Measurements from ENCODE around the gene FARP1. TPM values are rescaled to one million over a fixed set of nuclear protein-coding genes. Genes with fewer than 3 reads are reported as not detected.

Gene FARP1
- total RNA-seq, 1 experiment from 2014 or later = 96.6 TPM

GRCh38 chr13:98349731-98350305, 206.9 kb downstream of the FARP1 start:
- TF ChIP-seq MYBL2 (CRISPR knock-in tag; IDR thresholded peaks at IDR 0.05) (no peak), E2F4 (CRISPR knock-in tag; IDR thresholded peaks at IDR 0.05; ENCODE audit: borderline replicate concordance, low read depth) (no peak), ZNF317 (CRISPR knock-in tag; IDR thresholded peaks at IDR 0.05; ENCODE audit: borderline replicate concordance, low read depth) (no peak), IRF1 (CRISPR knock-in tag; IDR thresholded peaks at IDR 0.05) (no peak), ZBTB21 (CRISPR knock-in tag; IDR thresholded peaks at IDR 0.05; ENCODE audit: borderline replicate concordance) (0 out of 2 replicates have a peak, but pooled peaks have one; percentile 26)
- Mint-ChIP-seq H3K27ac (no peak overlapping the region), H3K9me3 (no peaks in the 10 kb centered on the region), H3K27me3 (ENCODE audit: low read depth) (no peaks in the 10 kb centered on the region), H3K36me3 (no peaks in the 10 kb centered on the region), H3K4me1 (peaks cover 18% of the 10 kb centered on the region), H3K4me3 (no peak overlapping the region)
- peak; percentile 70 for DNase-seq (ENCODE audit: low spot score)
- CTCF ChIA-PET = interaction anchor here (0.6 to 2.3 kb wide), 32 partner anchors 9 to 503 kb away, joined by 3 to 11 read pairs (median 4); no protein-coding TSS in a partner anchor
- peak; percentile 97 for ATAC-seq
- POLR2A ChIA-PET = interaction anchor here (0.7 kb wide), 2 partner anchors 102 to 206 kb away, joined by 3 to 8 read pairs; no protein-coding TSS in a partner anchor

DNA sequence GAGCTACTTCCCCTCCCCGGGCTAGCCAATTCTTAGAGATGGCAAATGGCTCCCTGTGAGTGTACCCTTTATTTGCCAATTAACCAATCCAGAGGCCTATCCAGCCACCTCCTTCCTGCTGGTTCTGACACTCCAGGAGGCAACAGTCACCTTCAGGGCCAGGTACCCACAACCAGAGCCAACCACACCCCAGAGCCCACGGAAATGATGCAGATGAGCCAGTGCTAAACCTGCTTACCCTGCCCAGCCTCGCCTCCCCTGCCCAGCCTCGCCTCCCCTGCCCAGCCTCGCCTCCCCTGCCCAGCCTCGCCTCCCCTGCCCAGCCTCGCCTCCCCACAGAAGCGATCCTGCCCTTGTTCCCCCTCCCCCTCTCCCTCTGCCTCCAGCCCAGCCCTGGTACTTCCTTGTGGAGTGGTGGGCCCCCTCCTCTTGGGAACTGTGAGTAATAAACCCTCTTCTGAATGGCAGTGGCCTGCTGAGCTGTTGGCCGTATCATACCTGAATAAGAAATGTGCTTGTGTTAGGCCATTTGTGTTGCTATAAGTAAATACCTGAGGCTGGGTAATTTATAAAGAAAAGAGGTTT, 207.9 kb downstream of the FARP1 start:
- no peaks in the 10 kb centered on the region for H3K9me3 Mint-ChIP-seq
- no peak for ATAC-seq
- POLR2A ChIA-PET = no interaction called here

More for the DNA sequence above, 207.9 kb downstream of the FARP1 start:
- Mint-ChIP-seq H3K27me3 (ENCODE audit: low read depth) (no peaks in the 10 kb centered on the region), H3K4me3 (no peak overlapping the region), H3K27ac (peak overlapping the region; percentile 43; the same call in 1 of the 2 replicates), H3K36me3 (no peaks in the 10 kb centered on the region), H3K4me1 (peaks cover 9% of the 10 kb centered on the region)
- DNase-seq (ENCODE audit: low spot score) = no peak
- CTCF ChIA-PET = interaction anchor here (0.7 to 2.3 kb wide), 7 partner anchors 20 to 331 kb away, joined by 3 to 9 read pairs (median 6); no protein-coding TSS in a partner anchor
- TF ChIP-seq ZSCAN18 (CRISPR knock-in tag; IDR thresholded peaks at IDR 0.05) (no peak), PRRX2 (CRISPR knock-in tag; IDR thresholded peaks at IDR 0.05) (no peak), IRF1 (CRISPR knock-in tag; IDR thresholded peaks at IDR 0.05) (no peak)
- TF ChIP-seq, protein P1, sequence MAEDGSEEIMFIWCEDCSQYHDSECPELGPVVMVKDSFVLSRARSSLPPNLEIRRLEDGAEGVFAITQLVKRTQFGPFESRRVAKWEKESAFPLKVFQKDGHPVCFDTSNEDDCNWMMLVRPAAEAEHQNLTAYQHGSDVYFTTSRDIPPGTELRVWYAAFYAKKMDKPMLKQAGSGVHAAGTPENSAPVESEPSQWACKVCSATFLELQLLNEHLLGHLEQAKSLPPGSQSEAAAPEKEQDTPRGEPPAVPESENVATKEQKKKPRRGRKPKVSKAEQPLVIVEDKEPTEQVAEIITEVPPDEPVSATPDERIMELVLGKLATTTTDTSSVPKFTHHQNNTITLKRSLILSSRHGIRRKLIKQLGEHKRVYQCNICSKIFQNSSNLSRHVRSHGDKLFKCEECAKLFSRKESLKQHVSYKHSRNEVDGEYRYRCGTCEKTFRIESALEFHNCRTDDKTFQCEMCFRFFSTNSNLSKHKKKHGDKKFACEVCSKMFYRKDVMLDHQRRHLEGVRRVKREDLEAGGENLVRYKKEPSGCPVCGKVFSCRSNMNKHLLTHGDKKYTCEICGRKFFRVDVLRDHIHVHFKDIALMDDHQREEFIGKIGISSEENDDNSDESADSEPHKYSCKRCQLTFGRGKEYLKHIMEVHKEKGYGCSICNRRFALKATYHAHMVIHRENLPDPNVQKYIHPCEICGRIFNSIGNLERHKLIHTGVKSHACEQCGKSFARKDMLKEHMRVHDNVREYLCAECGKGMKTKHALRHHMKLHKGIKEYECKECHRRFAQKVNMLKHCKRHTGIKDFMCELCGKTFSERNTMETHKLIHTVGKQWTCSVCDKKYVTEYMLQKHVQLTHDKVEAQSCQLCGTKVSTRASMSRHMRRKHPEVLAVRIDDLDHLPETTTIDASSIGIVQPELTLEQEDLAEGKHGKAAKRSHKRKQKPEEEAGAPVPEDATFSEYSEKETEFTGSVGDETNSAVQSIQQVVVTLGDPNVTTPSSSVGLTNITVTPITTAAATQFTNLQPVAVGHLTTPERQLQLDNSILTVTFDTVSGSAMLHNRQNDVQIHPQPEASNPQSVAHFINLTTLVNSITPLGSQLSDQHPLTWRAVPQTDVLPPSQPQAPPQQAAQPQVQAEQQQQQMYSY (CRISPR knock-in tag; IDR thresholded peaks at IDR 0.05) = no peak

All from WTC11 (cell line).